Ishikawa (cell line): ENCODE results near the gene NPAS2.

ENCODE experiments used
- CEBPB ChIP-seq: IDR thresholded peaks from 2 replicates; pipeline ENCODE4 v1.6.1; 2012
- EGR1 ChIP-seq: IDR thresholded peaks from 2 replicates; pipeline ENCODE4 v1.6.1; 2012
- EP300 ChIP-seq: IDR thresholded peaks from 2 replicates; pipeline ENCODE4 v1.6.1; 2012; ENCODE audit warnings: borderline replicate concordance
- FOXM1 ChIP-seq: IDR thresholded peaks from 2 replicates; pipeline ENCODE4 v1.6.1; 2012; ENCODE audit warnings: low read depth, borderline replicate concordance
- NFIC ChIP-seq: IDR thresholded peaks from 2 replicates; pipeline ENCODE4 v1.6.1; 2012
- RAD21 ChIP-seq: IDR thresholded peaks from 2 replicates; pipeline ENCODE4 v1.6.1; 2012; ENCODE audit warnings: low read depth
- TAF1 ChIP-seq: IDR thresholded peaks from 2 replicates; pipeline ENCODE4 v1.6.1; 2012; ENCODE audit warnings: low read depth, mild to moderate bottlenecking
- TCF12 ChIP-seq: IDR thresholded peaks from 2 replicates; pipeline ENCODE4 v1.6.1; 2012; ENCODE audit warnings: low read depth
- TEAD4 ChIP-seq: IDR thresholded peaks from 2 replicates; pipeline ENCODE4 v1.6.1; 2012
- YY1 ChIP-seq: IDR thresholded peaks from 2 replicates; pipeline ENCODE4 v1.6.1; 2012; ENCODE audit warnings: low read depth
- TF ChIP-seq, protein P1 (sequence below): IDR thresholded peaks from 2 replicates; pipeline ENCODE4 v1.6.1; 2012; ENCODE audit warnings: low read depth, mild to moderate bottlenecking
- TF ChIP-seq, protein P2 (sequence below): IDR thresholded peaks from 2 replicates; pipeline ENCODE4 v1.6.1; 2012
- TF ChIP-seq, protein P3 (sequence below): IDR thresholded peaks from 2 replicates; pipeline ENCODE4 v1.6.1; 2012

DNA sequence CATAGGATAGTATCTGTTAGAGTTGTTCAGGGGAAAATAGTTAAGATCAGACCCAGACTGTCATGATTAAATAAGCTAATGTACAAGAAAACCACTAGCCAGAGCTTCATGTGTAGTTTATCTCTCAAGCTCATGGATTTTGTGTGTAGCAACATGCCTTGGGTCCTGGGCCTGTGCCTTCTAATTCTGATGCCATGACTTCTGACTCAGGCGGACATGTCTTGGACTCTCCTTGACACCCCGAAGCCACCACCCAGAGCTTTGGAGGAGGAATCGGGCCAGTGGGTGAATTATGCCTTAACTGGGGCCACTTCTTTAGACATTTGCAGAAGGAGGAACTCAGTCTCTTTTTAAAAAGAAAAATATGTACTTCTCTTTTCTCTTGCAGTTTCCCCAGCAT is 68.7 kb downstream of the NPAS2 start:
- TF ChIP-seq TAF1 (no peak), CEBPB (no peak), RAD21 (no peak), TEAD4 (no peak), EP300 (no peak), NFIC (no peak), FOXM1 (no peak), YY1 (no peak), EGR1 (no peak), TCF12 (no peak)
- TF ChIP-seq, protein P1, sequence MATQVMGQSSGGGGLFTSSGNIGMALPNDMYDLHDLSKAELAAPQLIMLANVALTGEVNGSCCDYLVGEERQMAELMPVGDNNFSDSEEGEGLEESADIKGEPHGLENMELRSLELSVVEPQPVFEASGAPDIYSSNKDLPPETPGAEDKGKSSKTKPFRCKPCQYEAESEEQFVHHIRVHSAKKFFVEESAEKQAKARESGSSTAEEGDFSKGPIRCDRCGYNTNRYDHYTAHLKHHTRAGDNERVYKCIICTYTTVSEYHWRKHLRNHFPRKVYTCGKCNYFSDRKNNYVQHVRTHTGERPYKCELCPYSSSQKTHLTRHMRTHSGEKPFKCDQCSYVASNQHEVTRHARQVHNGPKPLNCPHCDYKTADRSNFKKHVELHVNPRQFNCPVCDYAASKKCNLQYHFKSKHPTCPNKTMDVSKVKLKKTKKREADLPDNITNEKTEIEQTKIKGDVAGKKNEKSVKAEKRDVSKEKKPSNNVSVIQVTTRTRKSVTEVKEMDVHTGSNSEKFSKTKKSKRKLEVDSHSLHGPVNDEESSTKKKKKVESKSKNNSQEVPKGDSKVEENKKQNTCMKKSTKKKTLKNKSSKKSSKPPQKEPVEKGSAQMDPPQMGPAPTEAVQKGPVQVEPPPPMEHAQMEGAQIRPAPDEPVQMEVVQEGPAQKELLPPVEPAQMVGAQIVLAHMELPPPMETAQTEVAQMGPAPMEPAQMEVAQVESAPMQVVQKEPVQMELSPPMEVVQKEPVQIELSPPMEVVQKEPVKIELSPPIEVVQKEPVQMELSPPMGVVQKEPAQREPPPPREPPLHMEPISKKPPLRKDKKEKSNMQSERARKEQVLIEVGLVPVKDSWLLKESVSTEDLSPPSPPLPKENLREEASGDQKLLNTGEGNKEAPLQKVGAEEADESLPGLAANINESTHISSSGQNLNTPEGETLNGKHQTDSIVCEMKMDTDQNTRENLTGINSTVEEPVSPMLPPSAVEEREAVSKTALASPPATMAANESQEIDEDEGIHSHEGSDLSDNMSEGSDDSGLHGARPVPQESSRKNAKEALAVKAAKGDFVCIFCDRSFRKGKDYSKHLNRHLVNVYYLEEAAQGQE: no peak
- TF ChIP-seq, protein P2, sequence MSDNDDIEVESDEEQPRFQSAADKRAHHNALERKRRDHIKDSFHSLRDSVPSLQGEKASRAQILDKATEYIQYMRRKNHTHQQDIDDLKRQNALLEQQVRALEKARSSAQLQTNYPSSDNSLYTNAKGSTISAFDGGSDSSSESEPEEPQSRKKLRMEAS: no peak
- TF ChIP-seq, protein P3, sequence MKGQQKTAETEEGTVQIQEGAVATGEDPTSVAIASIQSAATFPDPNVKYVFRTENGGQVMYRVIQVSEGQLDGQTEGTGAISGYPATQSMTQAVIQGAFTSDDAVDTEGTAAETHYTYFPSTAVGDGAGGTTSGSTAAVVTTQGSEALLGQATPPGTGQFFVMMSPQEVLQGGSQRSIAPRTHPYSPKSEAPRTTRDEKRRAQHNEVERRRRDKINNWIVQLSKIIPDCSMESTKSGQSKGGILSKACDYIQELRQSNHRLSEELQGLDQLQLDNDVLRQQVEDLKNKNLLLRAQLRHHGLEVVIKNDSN: no peak
